ENCODE data around the gene PTPRN2. TPM values are rescaled to one million over a fixed set of nuclear protein-coding genes. Genes with fewer than 3 reads are reported as not detected.

PTPRN2 gene
- total and polyA plus RNA-seq, 2 of the 13 experiments (the other 11 are each of a cell fraction or from before 2014, with no cell fraction given), result 2.5 to 24.2 TPM

GRCh38 chr7:157558875-157559595 lies 1028.6 kb downstream of the PTPRN2 start (continued):
- peak; percentile 60; the same call in 1 of the 2 replicates for TF ChIP-seq ZNF609 (CRISPR knock-in tag; IDR thresholded peaks at IDR 0.05; ENCODE audit: borderline replicate concordance)
- TF ChIP-seq ZNF17 (CRISPR knock-in tag; IDR thresholded peaks at IDR 0.05), result no peak
- TF ChIP-seq FOXP1 (IDR thresholded peaks at IDR 0.05), result no peak
- peak; percentile 43; the same call in 1 of the 2 replicates for TF ChIP-seq FOXP1 (CRISPR knock-in tag; IDR thresholded peaks at IDR 0.05)
- no peak for TF ChIP-seq TMF1 (CRISPR knock-in tag; IDR thresholded peaks at IDR 0.05; ENCODE audit: low read depth)
- TF ChIP-seq ZBED4 (CRISPR knock-in tag; IDR thresholded peaks at IDR 0.05; ENCODE audit: borderline replicate concordance), result peak; percentile 19; the same call in 1 of the 2 replicates
- peak; percentile 71 for TF ChIP-seq MEIS2 (CRISPR knock-in tag; IDR thresholded peaks at IDR 0.05)
- TF ChIP-seq TFDP1 (CRISPR knock-in tag; IDR thresholded peaks at IDR 0.05; ENCODE audit: borderline replicate concordance), result peak; percentile 64
- peak; percentile 37; the same call in 1 of the 2 replicates for TF ChIP-seq TCF7 (IDR thresholded peaks at IDR 0.05; ENCODE audit: low read depth)
- no peak for TF ChIP-seq ZNF704 (CRISPR knock-in tag; IDR thresholded peaks at IDR 0.05; ENCODE audit: borderline replicate concordance)
- no peak for TF ChIP-seq ARID2 (CRISPR knock-in tag; IDR thresholded peaks at IDR 0.05; ENCODE audit: borderline replicate concordance)
- peak; percentile 89 for TF ChIP-seq HNF4A (CRISPR knock-in tag; IDR thresholded peaks at IDR 0.05)
- peak; percentile 61 for TF ChIP-seq SKI (IDR thresholded peaks at IDR 0.05; ENCODE audit: partially characterized antibody)
- TF ChIP-seq RBM22 (optimal IDR thresholded peaks at IDR 0.05; ENCODE audit: low read length), result no peak
- TF ChIP-seq ZNF607 (CRISPR knock-in tag; IDR thresholded peaks at IDR 0.05; ENCODE audit: borderline replicate concordance), result peak; percentile 78; the same call in 1 of the 2 replicates
- no peak for TF ChIP-seq TBX3 (IDR thresholded peaks at IDR 0.05; ENCODE audit: borderline replicate concordance)
- TF ChIP-seq THAP7 (CRISPR knock-in tag; IDR thresholded peaks at IDR 0.05), result no peak
